Activated naive CD4-positive, alpha-beta T cell (primary cell): ENCODE results near the gene HSD11B2.

ENCODE experiments used
- DNase-seq, 4 experiments: peaks; one replicate each; lab custom pipeline; 2025; lab: John Stamatoyannopoulos, UW

Gene HSD11B2

GRCh38 chr16:67477960-67478554 lies 47.1 kb downstream of the HSD11B2 start:
- DNase-seq = no peak

- DNase-seq = peak; percentile 94 to 98 (median 96)
Observed at GRCh38 chr16:67480833-67481560, 50.1 kb downstream of the HSD11B2 start, which contains the start of gene ATP6V0D1. TSS of gene ATP6V0D1 (minus strand) at chr16:67481157. CDS start at chr16:67481086, 71 bp downstream.

GRCh38 chr16:67481561-67482232 lies 50.8 kb downstream of the HSD11B2 start:
- peak in 1 of 4 experiments; percentile 29 for DNase-seq

- DNase-seq = no peak
Observed at GRCh38 chr16:67482233-67482924, 51.5 kb downstream of the HSD11B2 start.

GRCh38 chr16:67483150-67483549 lies 52.2 kb downstream of the HSD11B2 start, which contains the start of gene AGRP:
TSS of gene AGRP (minus strand) at chr16:67483547. CDS start at chr16:67483398, 149 bp downstream.
- DNase-seq = no peak

GRCh38 chr16:67483731-67484525 lies 53.0 kb downstream of the HSD11B2 start:
- no peak for DNase-seq

- no peak for DNase-seq
Observed at GRCh38 chr16:67486805-67487204, 55.9 kb downstream of the HSD11B2 start.
